NCI-H128 (cell line): ENCODE measurements around the gene PSMB4.
"Not testable (repeated sequence)": the region's sequence is repeated elsewhere in the genome, so short reads cannot be mapped to it uniquely, and the experiment has no call there.

ENCODE experiments used
- DNase-seq: peaks from one replicate; lab custom pipeline; 2025; ENCODE audit not compliant: unreplicated experiment; lab: John Stamatoyannopoulos, UW

The PSMB4 gene

GRCh38 chr1:151437396-151437795, 38.0 kb downstream of the PSMB4 start:
- not testable (repeated sequence) for DNase-seq

GRCh38 chr1:151443846-151444782, 44.7 kb downstream of the PSMB4 start:
- DNase-seq, result peak; percentile 42

DNA sequence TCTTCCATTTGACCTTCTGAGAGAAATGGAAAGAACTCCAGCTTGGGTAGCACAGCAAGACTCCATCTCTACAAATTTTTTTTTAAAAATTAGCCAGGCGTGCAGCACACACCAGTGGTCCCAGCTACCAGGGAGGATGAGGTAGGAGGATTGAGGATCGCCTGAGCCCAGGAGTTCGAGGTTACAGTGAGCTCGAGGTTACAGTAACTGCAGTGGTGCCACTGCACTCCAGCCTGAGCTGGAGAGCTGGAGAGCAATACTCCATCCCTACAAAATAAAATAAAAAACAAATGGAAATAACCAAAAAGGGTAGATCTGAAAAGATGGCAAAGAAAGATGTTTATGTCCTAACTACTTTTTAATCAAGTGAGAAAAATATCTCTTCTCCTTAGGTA, 45.4 kb downstream of the PSMB4 start:
- DNase-seq, result no peak

GRCh38 chr1:151447696-151448095, 48.3 kb downstream of the PSMB4 start:
- no peak for DNase-seq
